GM12892 (cell line): ENCODE results near the gene BAIAP3.
A peak's percentile ranks its signal among the peaks of the same experiment; 100 is the strongest.

Experiments used
- POLR2A ChIP-seq: IDR thresholded peaks from 2 replicates; pipeline ENCODE4 v1.6.1; 2011; ENCODE audit warnings: low read depth, low read length, control low read depth
- POLR2AphosphoS5 ChIP-seq: IDR thresholded peaks from 2 replicates; pipeline ENCODE4 v1.6.1; 2011; ENCODE audit warnings: low read depth, low read length, control low read depth
- TAF1 ChIP-seq: IDR thresholded peaks from 2 replicates; pipeline ENCODE4 v1.6.1; 2011; ENCODE audit warnings: low read depth, mild to moderate bottlenecking, control low read depth, low read length, borderline replicate concordance

DNA sequence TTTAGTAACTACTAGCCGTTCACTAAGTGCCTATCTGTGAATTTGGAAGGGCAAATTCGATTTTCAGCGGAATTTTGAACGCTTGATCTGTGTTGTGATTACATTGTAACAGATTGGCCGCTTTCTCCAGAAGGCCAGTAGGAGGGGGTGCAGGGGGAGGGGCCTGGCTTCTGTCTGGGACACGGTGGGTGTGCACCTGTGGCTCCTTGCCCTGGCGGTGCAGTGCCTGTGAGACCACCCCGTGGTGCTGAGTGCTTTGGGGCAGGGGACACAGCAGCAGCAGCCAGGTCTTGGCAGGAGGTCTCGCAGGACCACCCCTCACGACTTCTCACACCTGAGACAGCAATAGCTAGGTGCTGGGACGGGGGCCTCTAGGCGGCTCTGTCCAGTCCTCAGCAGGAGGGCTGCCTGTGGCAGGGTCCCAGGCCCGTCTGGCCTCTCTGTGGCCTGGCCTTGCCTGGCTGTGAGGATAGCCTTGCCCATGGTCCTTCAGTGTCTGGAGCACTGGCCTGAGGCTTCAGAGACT is 22.2 kb upstream of the BAIAP3 start:
- TF ChIP-seq POLR2AphosphoS5, result no peak
- peak; percentile 19; the same call in 1 of the 2 replicates for TF ChIP-seq POLR2A
- no peak for TF ChIP-seq TAF1
